HG02623 (cell line): ENCODE data around the gene ARID1B.

Experiments
- ATAC-seq: cut with Tn5 transposase; IDR thresholded peaks from one replicate; pipeline ENCODE4 v1.9.1; 2021; ENCODE audit warnings: moderate library complexity; ENCODE audit not compliant: unreplicated experiment

ARID1B gene

GRCh38 chr6:157117431-157118095 lies 340.4 kb downstream of the ARID1B start:
- no peak for ATAC-seq

GRCh38 chr6:157119502-157120027 lies 342.4 kb downstream of the ARID1B start:
- ATAC-seq = no peak

GRCh38 chr6:157120534-157121232 lies 343.5 kb downstream of the ARID1B start:
- ATAC-seq = no peak

- ATAC-seq = no peak
These were observed 344.7 kb downstream of the ARID1B start for GRCh38 chr6:157121897-157122296.

- no peak for ATAC-seq
These were observed 346.1 kb downstream of the ARID1B start for GRCh38 chr6:157123234-157123633.

- no peak for ATAC-seq
These were observed 347.5 kb downstream of the ARID1B start for GRCh38 chr6:157124485-157125254.

GRCh38 chr6:157125531-157125930 lies 348.4 kb downstream of the ARID1B start:
- no peak for ATAC-seq

- no peak for ATAC-seq
These were observed 349.3 kb downstream of the ARID1B start for GRCh38 chr6:157126183-157127098.

GRCh38 chr6:157128235-157128775 lies 351.1 kb downstream of the ARID1B start:
- ATAC-seq = no peak

- no peak for ATAC-seq
These were observed 354.1 kb downstream of the ARID1B start for GRCh38 chr6:157131250-157131649.

- ATAC-seq = no peak
These were observed 356.7 kb downstream of the ARID1B start for GRCh38 chr6:157133856-157134255.

- ATAC-seq = no peak
These were observed 357.3 kb downstream of the ARID1B start for GRCh38 chr6:157134402-157135047.

- no peak for ATAC-seq
These were observed 358.5 kb downstream of the ARID1B start for GRCh38 chr6:157135691-157136090.

GRCh38 chr6:157137501-157137900 lies 360.3 kb downstream of the ARID1B start:
- no peak for ATAC-seq

- no peak for ATAC-seq
These were observed 362.0 kb downstream of the ARID1B start for GRCh38 chr6:157139054-157139708.

- no peak for ATAC-seq
These were observed 366.2 kb downstream of the ARID1B start for GRCh38 chr6:157143171-157143889.

GRCh38 chr6:157143890-157144798 lies 367.0 kb downstream of the ARID1B start:
- ATAC-seq = no peak
